OCI-LY3 (cell line): Measurements from ENCODE around the gene BRD2.

ENCODE experiments used
- EZH2phosphoT487 ChIP-seq: fragments of 200-600 bp; shearing (Covaris generic); IDR thresholded peaks from 2 replicates; pipeline ENCODE4 v1.6.1; 2018; ENCODE audit warnings: antibody characterized with exemption, mixed run types, low read depth
- TF ChIP-seq, protein P1 (sequence below): fragments of 200-600, 300-600 bp; sonication (generic); IDR thresholded peaks from 2 replicates; pipeline ENCODE4 v1.5.1; 2014; ENCODE audit warnings: antibody characterized with exemption, low read length, low read depth

DNA sequence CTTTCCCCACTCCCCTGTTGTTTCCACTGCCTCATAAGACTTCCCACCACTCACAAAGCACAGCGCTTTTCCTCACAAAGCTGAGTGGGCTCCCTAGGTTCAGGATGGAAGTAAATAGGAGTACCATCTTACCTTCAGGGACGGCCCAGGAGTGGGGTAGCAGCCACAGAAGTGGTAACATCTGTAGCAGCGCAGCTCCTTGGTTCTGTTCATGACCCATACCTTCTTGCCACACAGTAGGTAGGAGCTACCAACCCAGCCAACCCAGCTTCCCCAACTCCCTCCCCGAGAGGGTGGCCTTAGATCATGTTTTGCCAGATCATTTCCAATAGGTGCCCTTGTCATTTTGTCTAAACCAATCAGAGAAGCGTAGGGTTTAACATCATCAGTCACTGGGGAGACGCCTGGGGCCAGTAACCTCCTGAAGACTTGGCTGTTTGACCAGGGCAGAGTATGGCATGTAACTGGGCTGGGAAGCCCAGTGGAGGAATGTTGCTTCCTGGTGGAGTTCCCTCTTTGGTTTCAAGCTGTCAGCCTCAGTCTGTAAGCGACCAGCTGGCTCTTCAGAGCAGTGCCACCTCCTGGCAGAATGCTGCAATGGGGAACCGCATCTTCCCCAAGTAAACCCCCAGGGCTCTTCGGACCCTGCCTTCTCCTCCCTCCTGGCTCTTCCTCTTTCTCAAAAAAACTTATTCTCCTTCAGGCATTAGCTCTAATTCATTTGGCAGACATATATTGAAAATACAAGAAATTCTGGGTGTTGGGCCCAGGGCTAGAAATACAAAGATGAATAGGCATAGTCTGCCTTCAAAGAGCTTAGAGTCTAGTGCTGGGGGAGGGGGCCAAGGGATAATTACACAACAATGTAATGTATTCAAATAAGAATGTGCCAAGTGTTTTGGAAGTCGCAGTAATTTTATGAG, 15.3 kb upstream of the BRD2 start, which contains the start of gene HLA-DMA:
- TF ChIP-seq, protein P1, sequence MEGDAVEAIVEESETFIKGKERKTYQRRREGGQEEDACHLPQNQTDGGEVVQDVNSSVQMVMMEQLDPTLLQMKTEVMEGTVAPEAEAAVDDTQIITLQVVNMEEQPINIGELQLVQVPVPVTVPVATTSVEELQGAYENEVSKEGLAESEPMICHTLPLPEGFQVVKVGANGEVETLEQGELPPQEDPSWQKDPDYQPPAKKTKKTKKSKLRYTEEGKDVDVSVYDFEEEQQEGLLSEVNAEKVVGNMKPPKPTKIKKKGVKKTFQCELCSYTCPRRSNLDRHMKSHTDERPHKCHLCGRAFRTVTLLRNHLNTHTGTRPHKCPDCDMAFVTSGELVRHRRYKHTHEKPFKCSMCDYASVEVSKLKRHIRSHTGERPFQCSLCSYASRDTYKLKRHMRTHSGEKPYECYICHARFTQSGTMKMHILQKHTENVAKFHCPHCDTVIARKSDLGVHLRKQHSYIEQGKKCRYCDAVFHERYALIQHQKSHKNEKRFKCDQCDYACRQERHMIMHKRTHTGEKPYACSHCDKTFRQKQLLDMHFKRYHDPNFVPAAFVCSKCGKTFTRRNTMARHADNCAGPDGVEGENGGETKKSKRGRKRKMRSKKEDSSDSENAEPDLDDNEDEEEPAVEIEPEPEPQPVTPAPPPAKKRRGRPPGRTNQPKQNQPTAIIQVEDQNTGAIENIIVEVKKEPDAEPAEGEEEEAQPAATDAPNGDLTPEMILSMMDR = peak; percentile 61
- TF ChIP-seq EZH2phosphoT487 = no peak
